ENCODE results near the gene DHX30. TPM values are rescaled to one million over a fixed set of nuclear protein-coding genes. Genes with fewer than 3 reads are reported as not detected.
"Not testable (repeated sequence)": the region's sequence is repeated elsewhere in the genome, so short reads cannot be mapped to it uniquely, and the experiment has no call there.

Gene DHX30
- total RNA-seq, 1 donor = 51.5 TPM

- no peak for TF ChIP-seq CTCF (IDR thresholded peaks at IDR 0.05; ENCODE audit: insufficient read depth, low read length)
- no peak overlapping the region for H3K4me3 ChIP-seq (ENCODE audit: low read depth, low read length)
- DNase-seq (ENCODE audit: low read depth) = no peak
Measured at GRCh38 chr3:47813551-47814177, 10.7 kb downstream of the DHX30 start.

- H3K4me3 ChIP-seq (ENCODE audit: low read depth, low read length) = no peak overlapping the region
Measured at GRCh38 chr3:47817609-47818008, 14.7 kb downstream of the DHX30 start.

GRCh38 chr3:47824541-47825473 lies 21.9 kb downstream of the DHX30 start:
- DNase-seq (ENCODE audit: low read depth) = peak; percentile 78
- TF ChIP-seq CTCF (IDR thresholded peaks at IDR 0.05; ENCODE audit: insufficient read depth, low read length) = peak; percentile 58
- peak overlapping the region; percentile 78 for H3K4me3 ChIP-seq (ENCODE audit: low read depth, low read length)

More at GRCh38 chr3:47817609-47818008, 14.7 kb downstream of the DHX30 start:
- DNase-seq (ENCODE audit: low read depth) = no peak
- TF ChIP-seq CTCF (IDR thresholded peaks at IDR 0.05; ENCODE audit: insufficient read depth, low read length) = no peak

GRCh38 chr3:47825590-47825989 lies 22.7 kb downstream of the DHX30 start:
- no peak for TF ChIP-seq CTCF (IDR thresholded peaks at IDR 0.05; ENCODE audit: insufficient read depth, low read length)
- no peak for DNase-seq (ENCODE audit: low read depth)
- H3K4me3 ChIP-seq (ENCODE audit: low read depth, low read length) = peak overlapping the region; percentile 78

GRCh38 chr3:47829482-47829881 lies 26.5 kb downstream of the DHX30 start:
- DNase-seq (ENCODE audit: low read depth); H3K4me3 ChIP-seq (ENCODE audit: low read depth, low read length): not testable (repeated sequence)

- TF ChIP-seq CTCF (IDR thresholded peaks at IDR 0.05; ENCODE audit: insufficient read depth, low read length) = no peak
- no peak for DNase-seq (ENCODE audit: low read depth)
Measured at GRCh38 chr3:47836986-47837385, 34.0 kb downstream of the DHX30 start.

GRCh38 chr3:47838503-47838902 lies 35.6 kb downstream of the DHX30 start:
- DNase-seq (ENCODE audit: low read depth) = no peak
- H3K4me3 ChIP-seq (ENCODE audit: low read depth, low read length) = no peak overlapping the region
- TF ChIP-seq CTCF (IDR thresholded peaks at IDR 0.05; ENCODE audit: insufficient read depth, low read length) = no peak

More at GRCh38 chr3:47836986-47837385, 34.0 kb downstream of the DHX30 start:
- H3K4me3 ChIP-seq (ENCODE audit: low read depth, low read length) = no peak overlapping the region
